Ascending aorta (tissue), 2 donors: ENCODE results near the gene ENTPD6. TPM values are rescaled to one million over a fixed set of nuclear protein-coding genes. Genes with fewer than 3 reads are reported as not detected.

Experiments used
- DNase-seq, 2 donors: peaks; one replicate each; pipeline ENCODE4 v3.0.0-alpha.2; 2019; ENCODE audit warnings: low spot score in 2 of 2
- H3K27ac ChIP-seq, 2 donors: fragments of 200-600 bp; sonication (generic); one replicate each; pipeline ENCODE4 v1.5.1; 2016 to 2017; ENCODE audit warnings: mild to moderate bottlenecking in 1 of 2
- H3K27me3 ChIP-seq: fragments of 200-600 bp; sonication (generic); one replicate; pipeline ENCODE4 v1.5.1; 2017
- H3K36me3 ChIP-seq, 2 donors: fragments of 200-600 bp; sonication (generic); one replicate each; pipeline ENCODE4 v1.5.1; 2016
- H3K4me1 ChIP-seq, 2 donors: fragments of 200-600 bp; sonication (generic); one replicate each; pipeline ENCODE4 v1.5.1; 2016 to 2017; ENCODE audit warnings: mild to moderate bottlenecking in 1 of 2
- H3K4me3 ChIP-seq, 2 donors: fragments of 200-600 bp; sonication (generic); one replicate each; pipeline ENCODE4 v1.5.1; 2016 to 2017; ENCODE audit warnings: mild to moderate bottlenecking in 1 of 2
- H3K9me3 ChIP-seq, 2 donors: fragments of 200-600 bp; sonication (generic); one replicate each; pipeline ENCODE4 v1.5.1; 2016
- intact Hi-C: fragments of 100-400 bp; cut with DNase I; formaldehyde crosslinking; loops from one replicate; pipeline ENCODE4 v1.15.1; 2023
- total RNA-seq: library from RNA; depleted of rRNA; stranded (reverse); fragments of >200 nt; gene quantifications from one replicate; pipeline ENCODE4 v1.1.0, GENCODE V29; 2016
- TF ChIP-seq, protein P1 (sequence below), 3 experiments: fragments of 200-600 bp in 2 of 3; fragments of 450-650 bp in 1 of 3; sonication (generic) in 2 of 3; IDR thresholded peaks; one replicate each; pipeline ENCODE4 v1.5.1; 2016 to 2019; ENCODE audit warnings: antibody characterized with exemption in 3 of 3, mild to moderate bottlenecking in 1 of 3, moderate library complexity in 1 of 3

The ENTPD6 gene
- total RNA-seq, 1 donor from 2014 or later, result 66.5 TPM

DNA sequence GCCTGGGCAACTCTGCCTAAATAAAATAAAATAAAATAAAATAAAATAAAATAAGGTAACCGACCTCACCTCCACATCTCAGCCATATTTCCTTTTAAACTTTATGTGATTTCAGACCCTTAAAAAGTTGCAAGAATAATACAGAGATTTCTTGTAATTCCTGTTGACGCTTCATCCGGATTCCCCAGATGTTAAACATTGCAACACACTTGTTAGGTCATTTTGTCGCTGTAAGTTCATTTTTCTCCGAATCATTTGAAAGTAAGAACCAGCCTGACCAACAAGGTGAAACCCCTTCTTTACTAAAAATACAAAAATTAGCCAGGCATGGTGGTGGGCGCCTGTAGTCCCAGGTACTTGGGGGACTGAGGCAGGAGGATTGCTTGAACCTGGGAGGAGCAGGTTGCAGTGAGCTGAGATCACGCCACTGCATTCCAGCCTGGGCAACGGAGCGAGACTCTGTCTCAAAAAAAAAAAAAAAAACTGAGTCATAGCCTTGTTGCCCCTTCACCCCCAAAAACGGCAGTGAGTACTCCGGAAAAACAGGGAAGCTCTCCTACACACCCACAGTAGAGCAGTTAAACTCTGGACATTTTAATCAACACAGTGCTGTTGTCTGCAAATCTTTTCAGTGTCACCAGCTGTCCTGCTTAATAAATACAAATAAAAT is 58.2 kb downstream of the ENTPD6 start:
- intact Hi-C loops, result no loop called here

DNA sequence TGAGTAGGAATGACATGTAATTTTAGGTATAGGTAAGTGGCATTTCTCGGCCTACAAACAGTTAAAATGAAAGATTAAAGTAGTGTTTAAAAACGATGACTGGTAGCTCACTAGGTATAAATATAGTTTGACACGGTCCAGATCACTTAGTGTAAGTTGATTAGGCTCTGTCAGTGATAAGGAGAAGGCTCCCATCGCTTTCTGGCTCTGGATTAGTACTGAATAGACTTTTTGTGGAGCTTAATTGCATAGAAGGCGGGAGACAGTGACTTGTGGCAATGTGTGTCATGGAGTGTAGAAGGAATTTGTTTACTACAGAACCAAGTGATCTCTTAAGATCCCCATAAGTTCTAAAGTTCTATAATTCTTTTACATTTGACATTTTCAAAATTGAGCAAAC is 59.1 kb downstream of the ENTPD6 start:
- DNase-seq, result no peak
- Histone ChIP-seq H3K27ac (peak overlapping the region in 1 of 2 donors; percentile 32), H3K4me3 (no peak overlapping the region), H3K9me3 (no peaks in the 10 kb centered on the region), H3K27me3 (no peaks in the 10 kb centered on the region), H3K4me1 (peaks cover 8 to 49% of the 10 kb centered on the region in 2 donors), H3K36me3 (peaks cover 13 to 16% of the 10 kb centered on the region in 2 donors)
- intact Hi-C loops, result no loop called here
- TF ChIP-seq, protein P1, sequence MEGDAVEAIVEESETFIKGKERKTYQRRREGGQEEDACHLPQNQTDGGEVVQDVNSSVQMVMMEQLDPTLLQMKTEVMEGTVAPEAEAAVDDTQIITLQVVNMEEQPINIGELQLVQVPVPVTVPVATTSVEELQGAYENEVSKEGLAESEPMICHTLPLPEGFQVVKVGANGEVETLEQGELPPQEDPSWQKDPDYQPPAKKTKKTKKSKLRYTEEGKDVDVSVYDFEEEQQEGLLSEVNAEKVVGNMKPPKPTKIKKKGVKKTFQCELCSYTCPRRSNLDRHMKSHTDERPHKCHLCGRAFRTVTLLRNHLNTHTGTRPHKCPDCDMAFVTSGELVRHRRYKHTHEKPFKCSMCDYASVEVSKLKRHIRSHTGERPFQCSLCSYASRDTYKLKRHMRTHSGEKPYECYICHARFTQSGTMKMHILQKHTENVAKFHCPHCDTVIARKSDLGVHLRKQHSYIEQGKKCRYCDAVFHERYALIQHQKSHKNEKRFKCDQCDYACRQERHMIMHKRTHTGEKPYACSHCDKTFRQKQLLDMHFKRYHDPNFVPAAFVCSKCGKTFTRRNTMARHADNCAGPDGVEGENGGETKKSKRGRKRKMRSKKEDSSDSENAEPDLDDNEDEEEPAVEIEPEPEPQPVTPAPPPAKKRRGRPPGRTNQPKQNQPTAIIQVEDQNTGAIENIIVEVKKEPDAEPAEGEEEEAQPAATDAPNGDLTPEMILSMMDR (IDR thresholded peaks at IDR 0.05), result no peak

More for the DNA sequence above, 58.2 kb downstream of the ENTPD6 start:
- peaks cover 4 to 8% of the 10 kb centered on the region in 2 donors for H3K36me3 ChIP-seq
- TF ChIP-seq, protein P1 (IDR thresholded peaks at IDR 0.05), result no peak
- no peak overlapping the region for H3K4me3 ChIP-seq
- no peak overlapping the region for H3K27ac ChIP-seq
- peaks cover 8 to 49% of the 10 kb centered on the region in 2 donors for H3K4me1 ChIP-seq
- no peak for DNase-seq
- no peaks in the 10 kb centered on the region for H3K9me3 ChIP-seq
- no peaks in the 10 kb centered on the region for H3K27me3 ChIP-seq

DNA sequence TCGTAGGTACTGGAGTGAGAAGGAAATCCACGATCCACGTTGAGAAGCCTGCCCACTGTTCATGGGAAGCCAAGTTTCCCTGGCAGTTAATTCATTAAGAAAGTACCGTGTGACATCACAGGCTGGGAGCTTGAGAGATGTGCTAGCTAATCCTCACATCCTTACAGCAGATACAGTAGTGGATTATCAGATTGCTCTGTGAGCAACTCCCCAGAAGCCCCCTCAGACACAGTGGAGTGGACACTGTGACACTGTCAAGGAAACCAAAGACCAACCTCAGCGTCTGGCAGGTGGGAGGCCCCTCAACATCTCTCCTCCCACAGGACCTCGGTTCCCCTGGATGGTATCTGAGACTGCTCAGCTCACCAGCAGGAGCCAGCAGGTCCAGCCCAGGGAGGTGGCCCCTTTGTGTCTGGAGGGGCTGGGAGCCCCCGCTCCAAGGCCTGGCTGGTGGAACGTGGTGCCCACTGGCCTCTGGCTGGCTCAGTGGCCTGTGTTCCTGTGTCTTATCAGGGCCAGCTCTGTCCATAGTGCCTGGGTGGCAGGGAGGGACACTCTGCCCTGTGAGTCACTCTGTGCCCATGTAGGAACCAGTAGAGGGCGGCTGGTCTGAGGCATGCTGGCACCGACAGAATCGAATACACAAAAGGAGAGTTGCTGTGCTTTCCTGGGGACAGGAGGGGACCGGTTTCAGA is 59.6 kb downstream of the ENTPD6 start:
- intact Hi-C loops, result no loop called here
- peak overlapping the region; percentile 32 to 60 for H3K27ac ChIP-seq
- no peaks in the 10 kb centered on the region for H3K27me3 ChIP-seq
- DNase-seq, result peak in 1 of 2 donors; percentile 83
- peaks cover 5 to 44% of the 10 kb centered on the region in 2 donors for H3K4me1 ChIP-seq
- H3K4me3 ChIP-seq, result no peak overlapping the region
- TF ChIP-seq, protein P1 (IDR thresholded peaks at IDR 0.05), result peak in 2 of 3 experiments; percentile 16 to 19
- H3K36me3 ChIP-seq, result peaks cover 18 to 19% of the 10 kb centered on the region in 2 donors
- H3K9me3 ChIP-seq, result no peaks in the 10 kb centered on the region

DNA sequence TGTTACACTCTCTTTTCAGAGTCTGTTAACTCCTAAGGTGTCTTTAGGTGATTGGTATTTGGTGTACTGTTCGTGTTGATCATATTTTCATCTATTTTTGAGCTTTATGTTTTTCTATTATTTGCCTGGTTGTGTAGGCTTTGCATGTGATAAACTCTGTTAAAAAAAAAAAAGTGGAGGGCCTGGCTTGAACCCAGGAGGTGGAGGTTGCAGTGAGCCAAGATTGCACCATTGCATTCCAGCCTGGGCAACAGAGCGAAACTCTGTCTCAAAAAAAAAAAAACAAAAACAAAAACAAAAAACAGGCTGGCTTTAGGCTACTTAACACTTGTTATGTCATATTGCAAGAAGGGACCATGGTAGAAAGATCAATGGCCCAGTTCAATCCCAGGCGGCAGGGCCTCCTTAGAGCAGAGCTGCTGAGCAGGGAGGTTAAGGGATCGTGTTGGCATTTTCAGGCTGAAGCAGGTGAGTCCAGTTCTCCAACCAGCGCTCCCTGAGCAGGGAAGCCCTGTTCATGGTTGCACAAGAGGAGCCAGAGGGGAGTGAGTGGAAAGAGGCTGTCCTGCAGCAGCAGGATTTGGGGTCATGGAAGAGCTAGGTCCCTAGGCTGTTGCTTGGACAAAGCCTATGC is 60.8 kb downstream of the ENTPD6 start:
- peak in 1 of 2 donors; percentile 60 for DNase-seq
- no peaks in the 10 kb centered on the region for H3K9me3 ChIP-seq
- intact Hi-C loops, result no loop called here
- H3K4me1 ChIP-seq, result peaks cover 0 to 34% of the 10 kb centered on the region in 2 donors
- H3K36me3 ChIP-seq, result peaks cover 29 to 30% of the 10 kb centered on the region in 2 donors
- no peak overlapping the region for H3K4me3 ChIP-seq
- H3K27ac ChIP-seq, result peak overlapping the region in 1 of 2 donors; percentile 9
- H3K27me3 ChIP-seq, result no peaks in the 10 kb centered on the region
- TF ChIP-seq, protein P1 (IDR thresholded peaks at IDR 0.05), result no peak

DNA sequence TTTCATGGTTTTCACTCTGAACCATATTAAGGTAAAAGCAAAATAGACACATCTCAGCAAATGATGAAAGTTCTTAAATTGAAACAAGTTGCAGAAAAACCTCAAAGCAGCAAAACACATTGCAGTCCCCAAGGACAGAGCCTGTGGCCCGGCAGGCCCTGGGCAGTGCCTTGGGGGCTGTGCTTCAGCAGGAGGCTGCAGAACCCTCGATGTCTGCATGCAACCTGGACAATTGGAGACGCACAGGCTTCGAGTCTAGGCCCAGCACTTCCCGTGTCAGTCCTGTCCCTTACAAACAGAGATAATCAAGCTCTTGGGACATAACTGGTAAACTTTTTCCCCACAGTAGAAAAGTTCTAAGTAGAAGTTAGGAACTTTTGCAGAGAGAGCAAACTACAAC is 61.6 kb downstream of the ENTPD6 start:
- peaks cover 0 to 27% of the 10 kb centered on the region in 2 donors for H3K4me1 ChIP-seq
- TF ChIP-seq, protein P1 (IDR thresholded peaks at IDR 0.05), result no peak
- H3K27ac ChIP-seq, result no peak overlapping the region
- H3K9me3 ChIP-seq, result no peaks in the 10 kb centered on the region
- H3K36me3 ChIP-seq, result peaks cover 33 to 38% of the 10 kb centered on the region in 2 donors
- H3K27me3 ChIP-seq, result no peaks in the 10 kb centered on the region
- no peak overlapping the region for H3K4me3 ChIP-seq
- DNase-seq, result no peak
- intact Hi-C loops, result no loop called here
